GM18873 (cell line): Measurements from ENCODE around the gene C1QTNF6.

Source experiments
- ATAC-seq: cut with Tn5 transposase; IDR thresholded peaks from one replicate; pipeline ENCODE4 v1.9.1; 2021; ENCODE audit warnings: mild to moderate bottlenecking, moderate library complexity, moderate number of reproducible peaks; ENCODE audit not compliant: unreplicated experiment, low FRiP score

C1QTNF6 gene

GRCh38 chr22:37193629-37194191 is 5.7 kb upstream of the C1QTNF6 start:
- ATAC-seq, result no peak

- ATAC-seq, result no peak
Measured at GRCh38 chr22:37192741-37193140, 4.7 kb upstream of the C1QTNF6 start.

DNA sequence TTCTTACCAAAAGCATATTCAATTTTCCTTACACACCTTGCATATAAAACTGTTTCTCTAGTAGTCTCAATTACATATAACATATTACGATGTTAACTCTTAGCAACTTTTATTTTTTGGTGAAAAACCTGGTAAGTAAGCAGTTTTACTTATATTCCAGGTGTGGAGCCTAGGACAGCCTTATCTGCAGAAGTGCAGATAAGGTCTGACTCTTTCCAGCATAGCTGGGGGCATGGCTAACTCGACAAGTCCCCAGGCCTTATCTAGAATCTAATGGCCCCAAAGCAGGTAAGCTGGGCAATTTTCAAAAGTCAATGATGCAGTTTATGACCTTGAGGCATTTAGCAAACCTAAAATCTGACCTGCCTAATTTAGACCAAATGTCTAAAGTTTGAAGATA is 4.2 kb upstream of the C1QTNF6 start:
- ATAC-seq, result no peak

DNA sequence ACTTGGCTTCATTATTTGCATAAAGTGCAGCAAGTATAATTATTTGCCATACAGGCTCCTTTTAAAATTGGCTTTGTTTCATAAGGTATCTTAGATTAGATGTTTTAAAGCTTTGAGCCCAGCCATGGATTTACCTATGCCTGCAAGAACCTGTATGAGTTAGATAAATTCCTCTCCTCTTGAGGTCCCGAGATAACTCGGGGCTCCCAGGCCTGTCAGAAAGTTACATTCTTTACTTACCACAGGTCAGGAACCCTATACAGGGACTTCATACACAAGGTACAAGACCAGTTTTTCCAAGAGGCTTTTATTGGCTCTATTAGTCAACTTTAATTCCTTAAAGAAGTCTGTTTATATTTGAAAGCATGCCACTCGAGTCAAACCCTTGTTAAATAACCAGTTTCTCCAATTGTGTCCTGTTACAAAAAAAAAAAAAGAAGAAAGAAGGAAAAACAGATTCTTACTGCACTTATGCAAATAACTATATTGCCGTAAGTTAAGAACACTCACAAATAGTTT is 2.3 kb upstream of the C1QTNF6 start:
- no peak for ATAC-seq

GRCh38 chr22:37188901-37189466 is 937 bp upstream of the C1QTNF6 start:
- no peak for ATAC-seq

DNA sequence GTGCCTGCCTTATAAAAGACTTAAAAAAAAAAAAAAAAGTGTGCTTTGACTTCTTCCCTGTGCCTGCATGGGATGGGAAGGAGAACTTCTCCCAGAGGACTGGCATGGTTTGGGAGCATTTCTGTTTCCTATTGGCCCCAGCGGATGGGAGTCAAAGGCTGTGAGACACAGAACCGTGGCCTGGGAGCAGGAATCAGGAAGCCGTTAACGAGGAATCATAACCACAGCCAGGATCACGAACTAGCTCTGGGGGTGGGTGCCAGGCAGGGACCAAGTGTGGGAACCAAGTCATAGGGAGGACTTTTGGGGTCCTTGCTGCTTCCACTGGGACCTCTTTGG is 526 bp downstream of the C1QTNF6 start:
- ATAC-seq, result no peak

- ATAC-seq, result no peak
Measured at GRCh38 chr22:37186997-37187522, 987 bp downstream of the C1QTNF6 start.

GRCh38 chr22:37186228-37186996 is 1.6 kb downstream of the C1QTNF6 start:
- ATAC-seq, result no peak

DNA sequence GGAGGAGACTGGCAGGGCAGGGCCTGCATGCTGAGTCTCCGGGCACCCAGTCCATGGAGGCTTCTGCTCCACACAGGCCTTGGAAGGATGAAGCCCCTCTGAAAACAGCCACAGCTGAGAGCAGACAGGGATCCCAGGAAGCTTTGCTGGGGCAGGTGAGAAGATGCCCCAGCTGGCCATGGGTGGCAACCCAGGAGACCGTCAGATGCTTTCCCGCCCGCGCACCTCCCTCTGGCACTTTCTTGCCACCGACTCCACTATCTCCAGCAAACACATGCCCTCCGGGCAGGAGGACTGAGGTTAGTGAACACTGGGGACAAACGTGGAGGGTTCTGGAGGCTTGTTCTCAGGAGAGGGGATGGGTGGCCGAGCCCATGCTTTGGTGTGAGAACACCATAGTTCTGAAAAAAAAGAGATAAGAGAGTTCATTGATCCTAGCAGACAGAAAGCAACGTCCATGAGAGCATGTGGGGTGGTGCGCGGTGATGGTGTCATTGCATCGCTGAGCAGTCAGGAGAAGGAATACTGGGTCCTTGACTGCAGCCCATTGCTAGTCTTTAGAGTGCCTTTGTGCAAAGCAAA is 2.3 kb downstream of the C1QTNF6 start:
- ATAC-seq, result no peak

DNA sequence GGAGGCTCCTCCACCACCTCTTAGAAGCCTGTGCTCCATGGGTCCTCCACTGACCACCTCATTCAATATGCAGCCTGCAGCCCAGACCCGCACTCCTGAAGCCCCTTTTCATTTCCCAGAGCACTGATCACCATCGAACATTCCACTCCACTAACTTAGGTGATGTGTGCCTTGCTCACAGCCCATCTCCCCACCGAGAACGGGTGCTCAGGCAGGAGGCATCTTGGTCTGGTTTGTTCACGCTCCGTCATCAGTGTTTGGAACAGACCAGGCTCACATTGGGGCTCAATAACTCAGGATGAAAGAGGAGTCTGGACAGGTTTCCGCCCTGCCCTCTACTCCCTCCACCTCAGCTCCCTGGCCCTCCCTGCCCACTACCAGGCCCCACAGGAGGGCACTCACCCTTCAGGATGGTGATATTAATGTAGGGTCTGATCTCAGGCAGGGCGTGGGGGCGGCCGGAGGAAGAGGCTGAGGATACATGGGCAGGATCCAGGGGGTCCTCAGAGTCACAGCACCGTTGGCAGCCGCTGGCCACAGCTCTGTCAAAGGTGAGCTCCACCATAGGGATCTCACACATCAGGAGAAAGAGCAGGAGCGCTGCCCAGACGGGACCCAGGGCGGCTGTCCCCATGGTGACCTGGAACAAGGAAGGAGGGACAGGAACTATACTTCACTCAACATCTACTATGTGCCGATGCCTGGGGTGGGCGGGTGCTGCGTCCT is 3.1 kb downstream of the C1QTNF6 start:
- ATAC-seq, result no peak

- ATAC-seq, result no peak
Measured at GRCh38 chr22:37184380-37184755, 3.7 kb downstream of the C1QTNF6 start.

DNA sequence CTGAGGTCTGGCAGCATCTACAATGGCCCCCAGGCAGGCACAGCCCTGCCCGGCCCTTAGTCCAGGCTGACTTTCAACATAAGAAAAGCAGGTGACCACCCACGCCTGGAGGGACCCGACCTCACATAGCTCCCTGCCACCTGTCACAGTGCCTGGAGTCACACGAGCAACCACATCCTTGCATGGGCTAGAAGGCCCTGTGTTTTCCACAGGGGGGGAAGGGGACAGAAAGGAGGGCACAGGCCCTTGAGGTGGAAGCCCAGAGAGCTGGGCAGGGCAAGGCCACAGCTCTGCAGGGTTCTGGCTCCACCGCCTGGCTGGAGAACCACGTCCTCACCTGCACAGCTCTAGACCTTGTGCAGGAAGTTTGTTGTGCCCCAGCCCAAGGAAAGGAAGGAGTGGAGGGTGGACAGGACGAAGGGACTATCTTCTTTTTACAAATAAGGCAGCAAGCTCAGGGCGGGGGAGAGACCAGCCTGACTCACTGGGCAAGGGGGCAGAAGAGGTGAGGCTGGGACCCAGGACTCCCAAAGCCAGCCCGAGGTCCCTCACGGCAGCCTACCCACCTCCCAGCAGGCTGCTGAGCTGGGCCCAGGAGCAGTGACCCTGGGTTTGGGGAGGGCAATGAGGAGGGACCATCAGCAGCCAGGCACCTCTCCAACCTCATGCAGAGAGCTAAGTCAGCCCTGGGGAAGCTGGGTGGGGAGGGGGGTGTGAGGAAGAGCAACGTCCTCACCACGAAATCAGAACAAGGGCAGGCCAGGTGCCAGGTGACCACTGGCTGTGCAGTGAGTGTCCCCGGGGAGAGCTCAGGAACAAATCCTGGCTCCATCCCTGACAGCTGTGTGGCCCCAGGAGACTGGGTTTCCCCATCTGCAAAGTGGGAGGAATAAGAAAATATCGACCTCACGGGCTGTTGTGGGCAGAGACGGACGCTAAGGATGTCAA is 4.3 kb downstream of the C1QTNF6 start:
- ATAC-seq, result no peak

DNA sequence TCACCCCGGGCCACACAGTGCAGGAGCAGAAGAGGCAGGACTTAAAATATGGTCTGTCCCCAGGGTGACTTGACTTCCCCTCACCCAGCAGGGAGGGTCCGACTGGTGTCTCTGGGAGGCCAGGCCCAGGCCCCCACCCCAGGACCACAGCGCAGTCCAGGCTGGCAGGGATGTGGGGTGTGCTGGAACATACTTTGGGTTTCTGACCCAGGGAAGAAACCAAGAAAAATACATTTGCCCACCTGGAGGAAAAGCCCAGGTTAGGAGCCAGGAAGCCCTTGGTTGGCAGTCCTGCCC is 5.2 kb downstream of the C1QTNF6 start:
- no peak for ATAC-seq

GRCh38 chr22:37182101-37182948 is 5.7 kb downstream of the C1QTNF6 start:
- ATAC-seq, result no peak

GRCh38 chr22:37181681-37182080 is 6.4 kb downstream of the C1QTNF6 start:
- ATAC-seq, result no peak

DNA sequence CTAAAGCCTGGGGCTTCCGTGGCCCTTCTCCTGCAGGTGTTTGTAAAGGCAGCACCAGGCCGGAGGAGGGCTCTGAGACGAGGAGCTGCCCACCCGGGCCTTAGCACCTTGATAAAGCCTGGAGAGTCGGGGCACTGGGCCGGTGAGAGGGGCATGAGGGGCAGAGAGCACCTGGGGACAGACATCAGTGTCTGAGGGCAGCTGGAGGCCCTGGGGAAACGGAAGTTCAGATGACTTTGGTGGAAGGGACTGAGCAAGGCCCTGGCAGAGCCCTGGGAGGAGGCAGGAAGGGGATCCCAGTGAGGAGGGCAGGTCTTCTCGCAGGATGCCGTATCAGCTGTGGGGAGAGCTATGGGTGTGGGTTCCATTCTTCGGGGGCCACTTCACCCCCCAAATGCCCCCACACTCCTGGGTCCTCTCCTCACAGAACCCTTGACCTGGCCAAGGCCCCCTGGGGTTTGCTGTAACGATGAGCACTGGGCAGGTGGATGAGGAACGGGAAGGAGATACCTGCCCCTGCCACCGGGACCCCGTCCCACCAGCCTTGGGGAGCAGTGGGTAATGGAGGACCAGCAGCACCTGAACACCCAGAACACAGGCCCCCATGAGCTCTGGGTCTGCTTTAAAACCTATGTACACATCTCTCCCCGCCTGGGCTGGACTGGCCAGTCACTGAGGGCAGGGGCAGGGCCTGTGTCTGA is 7.4 kb downstream of the C1QTNF6 start:
- ATAC-seq, result no peak

- ATAC-seq, result no peak
Measured at GRCh38 chr22:37179622-37180420, 8.2 kb downstream of the C1QTNF6 start.

DNA sequence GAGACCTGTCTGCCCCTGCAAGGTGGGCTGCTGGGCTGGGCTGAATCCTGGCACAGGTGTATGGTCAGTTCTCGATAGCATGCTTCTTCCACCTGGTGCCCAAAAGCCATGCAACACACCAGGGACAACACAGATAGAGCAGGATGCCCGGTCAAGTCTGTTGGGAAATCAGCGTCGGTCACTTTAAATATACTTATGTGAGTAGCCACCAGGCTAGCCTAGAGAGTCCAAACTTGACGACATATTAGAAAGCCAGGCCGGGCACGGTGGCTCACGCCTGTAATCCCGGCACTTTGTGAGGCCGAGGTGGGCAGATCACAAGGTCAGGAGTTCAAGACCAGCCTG is 8.9 kb downstream of the C1QTNF6 start:
- no peak for ATAC-seq
